Mucosa of descending colon (tissue), 3 donors: ENCODE data around the gene ATP6AP2. TPM values are rescaled to one million over a fixed set of nuclear protein-coding genes. Genes with fewer than 3 reads are reported as not detected.
A peak's percentile ranks its signal among the peaks of the same experiment; 100 is the strongest.
"Not testable (repeated sequence)": the region's sequence is repeated elsewhere in the genome, so short reads cannot be mapped to it uniquely, and the experiment has no call there.

Experiments
- ATAC-seq: fragments of 200-7000 bp; cut with Tn5 transposase; one replicate; pipeline ENCODE4 v1.9.1; 2020; ENCODE audit warnings: mild to moderate bottlenecking, moderate library complexity
- DNase-seq, 3 donors: peaks; one replicate each; pipeline ENCODE4 v3.0.0-alpha.2; 2020
- H3K36me3 ChIP-seq: fragments of 200-600 bp; one replicate; pipeline ENCODE4 v1.8.0; 2021; ENCODE audit warnings: low read depth, mild to moderate bottlenecking
- H3K4me1 ChIP-seq: fragments of 200-600 bp; one replicate; pipeline ENCODE4 v1.8.0; 2021; ENCODE audit warnings: low read depth, mild to moderate bottlenecking
- H3K4me3 ChIP-seq: fragments of 200-600 bp; one replicate; pipeline ENCODE4 v1.8.0; 2021; ENCODE audit warnings: mild to moderate bottlenecking
- H3K9me3 ChIP-seq: fragments of 200-600 bp; one replicate; pipeline ENCODE4 v1.8.0; 2021; ENCODE audit warnings: mild to moderate bottlenecking
- intact Hi-C, 2 donors: fragments of 100-400 bp; cut with DNase I in 1 of 2; cut with micrococcal nuclease in 1 of 2; formaldehyde crosslinking; loops; one replicate each; pipeline versions ENCODE4 v1.11.0 to v1.11.1; 2022; cut with DNase I, micrococcal nuclease
- total RNA-seq, 3 donors: library from RNA; stranded (reverse); fragmentation: NEBNext Ultra II Directional in 2 of 3; extraction: Animal tissue kit (Norgen Biotek cat#: 25700) in 2 of 3; gene quantifications; one replicate each; pipeline versions ENCODE4 v1.2.1 to v1.2.4, GENCODE V29; 2021 to 2023
- TF ChIP-seq, protein P1 (sequence below): fragments of 200-600 bp; IDR thresholded peaks from one replicate; pipeline ENCODE4 v1.8.0; 2022; ENCODE audit warnings: antibody characterized with exemption, mild to moderate bottlenecking
- donor health status: DM: no; HTN: no; CAD: no; lungs with moderate emphysema.
- donor health status: DM: no; HTN: no; CAD: no.
- donor health status: DM: no; HTN: yes; CAD: no.

The ATP6AP2 gene
- total RNA-seq, 3 donors from 2014 or later, result 81.1 to 94.2 (median 87.3) TPM

DNA sequence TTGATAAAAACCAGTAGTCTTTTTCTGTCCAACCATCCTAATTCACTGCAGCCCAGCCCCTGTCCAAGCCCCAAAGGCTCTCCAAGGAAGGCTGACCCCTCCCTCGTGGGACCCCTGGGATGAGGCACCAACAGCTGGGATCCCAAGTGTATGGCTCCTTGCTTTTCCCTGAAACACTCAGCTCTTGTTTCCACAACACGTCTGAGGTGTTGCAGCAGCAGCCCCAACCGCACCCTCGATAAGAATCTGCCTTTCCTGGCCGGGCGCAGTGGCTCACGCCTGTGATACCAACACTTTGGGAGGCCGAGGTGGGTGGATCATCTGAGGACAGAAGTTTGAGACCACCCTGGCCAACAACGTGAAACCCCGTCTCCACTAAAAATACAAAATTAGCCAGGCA lies 17.0 kb upstream of the ATP6AP2 start:
- TF ChIP-seq, protein P1, sequence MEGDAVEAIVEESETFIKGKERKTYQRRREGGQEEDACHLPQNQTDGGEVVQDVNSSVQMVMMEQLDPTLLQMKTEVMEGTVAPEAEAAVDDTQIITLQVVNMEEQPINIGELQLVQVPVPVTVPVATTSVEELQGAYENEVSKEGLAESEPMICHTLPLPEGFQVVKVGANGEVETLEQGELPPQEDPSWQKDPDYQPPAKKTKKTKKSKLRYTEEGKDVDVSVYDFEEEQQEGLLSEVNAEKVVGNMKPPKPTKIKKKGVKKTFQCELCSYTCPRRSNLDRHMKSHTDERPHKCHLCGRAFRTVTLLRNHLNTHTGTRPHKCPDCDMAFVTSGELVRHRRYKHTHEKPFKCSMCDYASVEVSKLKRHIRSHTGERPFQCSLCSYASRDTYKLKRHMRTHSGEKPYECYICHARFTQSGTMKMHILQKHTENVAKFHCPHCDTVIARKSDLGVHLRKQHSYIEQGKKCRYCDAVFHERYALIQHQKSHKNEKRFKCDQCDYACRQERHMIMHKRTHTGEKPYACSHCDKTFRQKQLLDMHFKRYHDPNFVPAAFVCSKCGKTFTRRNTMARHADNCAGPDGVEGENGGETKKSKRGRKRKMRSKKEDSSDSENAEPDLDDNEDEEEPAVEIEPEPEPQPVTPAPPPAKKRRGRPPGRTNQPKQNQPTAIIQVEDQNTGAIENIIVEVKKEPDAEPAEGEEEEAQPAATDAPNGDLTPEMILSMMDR, result no peak
- H3K4me1 ChIP-seq, result no peaks in the 10 kb centered on the region
- H3K36me3 ChIP-seq, result no peaks in the 10 kb centered on the region
- H3K9me3 ChIP-seq, result no peaks in the 10 kb centered on the region
- ATAC-seq (no peak), DNase-seq (no peak)
- no peak overlapping the region for H3K4me3 ChIP-seq
- intact Hi-C loops, result no loop called here

DNA sequence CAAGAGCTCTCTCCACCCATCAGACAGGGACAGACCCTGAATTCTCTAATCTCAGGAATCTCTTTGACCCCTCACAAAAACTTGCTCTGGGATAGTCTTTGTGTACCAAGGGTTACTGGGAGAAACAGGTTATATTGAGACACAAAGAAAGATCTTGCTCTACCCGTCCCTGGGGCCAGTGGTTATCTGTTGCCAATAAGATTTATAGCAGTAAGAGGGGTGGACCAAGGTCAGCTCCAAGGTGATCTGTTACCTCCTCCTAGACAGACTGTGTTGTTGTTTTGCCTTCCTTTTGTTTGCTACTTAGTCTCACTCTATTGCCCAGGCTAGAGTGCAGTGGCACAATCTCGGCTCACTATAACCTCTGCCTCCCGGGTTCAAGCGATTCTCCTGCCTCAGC lies 16.3 kb upstream of the ATP6AP2 start:
- no peaks in the 10 kb centered on the region for H3K9me3 ChIP-seq
- no peak overlapping the region for H3K4me3 ChIP-seq
- no peaks in the 10 kb centered on the region for H3K36me3 ChIP-seq
- intact Hi-C loops, result no loop called here
- ATAC-seq, result no peak
- H3K4me1 ChIP-seq, result no peaks in the 10 kb centered on the region
- no peak for DNase-seq
- TF ChIP-seq, protein P1, result no peak

DNA sequence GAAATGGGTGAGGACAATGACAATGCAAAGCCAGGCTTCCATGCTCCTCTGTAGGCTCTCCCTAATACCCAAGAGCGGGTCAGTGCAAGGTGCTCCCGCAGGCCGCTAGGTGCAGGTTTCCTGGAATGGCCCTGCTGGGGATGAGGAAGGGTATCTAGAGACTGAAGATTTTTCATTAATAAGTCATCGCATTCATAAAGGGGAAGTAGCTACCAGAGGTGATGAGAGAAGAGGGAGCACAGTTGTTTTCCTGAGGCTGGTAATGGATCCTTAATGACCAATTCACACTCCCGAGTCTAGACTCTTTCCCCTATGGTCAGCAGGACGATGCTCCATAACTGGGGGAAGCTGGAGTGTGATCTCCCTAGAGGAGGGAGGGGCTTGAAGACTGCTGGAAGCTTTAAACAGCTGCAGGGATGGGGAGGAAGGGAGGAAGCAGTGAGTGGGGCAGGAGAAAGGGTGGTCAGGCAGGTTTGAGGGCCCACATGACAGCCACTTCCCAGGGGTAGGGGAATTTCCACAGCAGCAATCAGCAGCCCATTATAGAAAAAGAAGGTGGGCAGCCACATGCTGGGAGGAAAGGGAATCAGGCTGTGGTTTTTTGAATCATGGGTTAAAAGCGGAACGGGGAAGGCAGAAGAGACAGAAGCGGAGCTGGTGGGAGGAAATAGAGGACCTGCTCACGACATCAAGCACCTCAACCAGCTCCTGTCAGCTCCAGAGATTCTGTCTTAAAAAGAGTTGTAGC lies 10.2 kb upstream of the ATP6AP2 start:
- DNase-seq (no peak), ATAC-seq (peak; percentile 14)
- intact Hi-C loops, result no loop called here
- H3K4me3 ChIP-seq, result no peak overlapping the region
- H3K9me3 ChIP-seq, result no peaks in the 10 kb centered on the region
- no peaks in the 10 kb centered on the region for H3K36me3 ChIP-seq
- no peaks in the 10 kb centered on the region for H3K4me1 ChIP-seq
- TF ChIP-seq, protein P1, result no peak

DNA sequence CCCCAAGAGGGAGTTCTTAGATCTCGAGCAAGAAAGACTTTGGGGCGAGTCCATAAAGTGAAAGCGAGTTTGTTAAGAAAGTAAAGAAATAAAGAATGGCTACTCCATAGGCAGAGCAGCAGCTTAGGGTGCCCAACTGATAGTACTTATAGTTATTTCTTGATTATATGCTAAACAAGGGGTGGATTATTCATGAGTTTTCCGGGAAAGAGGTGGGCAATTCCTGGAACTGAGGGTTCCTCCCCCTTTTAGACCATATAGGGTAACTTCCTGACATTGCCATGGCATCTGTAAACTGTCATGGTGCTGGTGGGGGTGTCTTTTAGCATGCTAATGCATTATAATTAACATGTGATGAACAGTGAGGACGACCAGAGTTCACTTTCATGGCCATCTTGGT lies 9.6 kb upstream of the ATP6AP2 start:
- H3K36me3 ChIP-seq, H3K4me3 ChIP-seq, DNase-seq, H3K4me1 ChIP-seq, H3K9me3 ChIP-seq, intact Hi-C loops, ATAC-seq: not testable (repeated sequence)

DNA sequence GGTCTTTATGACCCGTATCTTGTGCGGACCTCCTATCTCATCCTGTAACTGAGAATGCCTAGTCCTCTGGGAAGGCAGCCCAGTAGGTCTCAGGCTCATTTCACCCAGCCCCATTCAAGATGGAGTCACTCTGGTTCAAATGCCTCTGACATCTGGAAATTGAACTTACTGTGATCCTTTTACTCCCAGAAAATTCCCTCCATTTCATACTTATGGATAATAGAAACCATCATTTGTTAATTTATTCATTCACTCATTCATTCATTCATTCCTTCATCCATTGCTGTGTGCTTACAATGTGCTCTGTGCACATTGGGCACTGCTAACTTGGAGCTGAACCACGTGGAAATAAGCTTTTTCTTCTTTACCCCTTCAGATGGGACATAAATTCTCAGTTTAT lies 9.2 kb upstream of the ATP6AP2 start:
- no peak for ATAC-seq
- TF ChIP-seq, protein P1, result no peak

DNA sequence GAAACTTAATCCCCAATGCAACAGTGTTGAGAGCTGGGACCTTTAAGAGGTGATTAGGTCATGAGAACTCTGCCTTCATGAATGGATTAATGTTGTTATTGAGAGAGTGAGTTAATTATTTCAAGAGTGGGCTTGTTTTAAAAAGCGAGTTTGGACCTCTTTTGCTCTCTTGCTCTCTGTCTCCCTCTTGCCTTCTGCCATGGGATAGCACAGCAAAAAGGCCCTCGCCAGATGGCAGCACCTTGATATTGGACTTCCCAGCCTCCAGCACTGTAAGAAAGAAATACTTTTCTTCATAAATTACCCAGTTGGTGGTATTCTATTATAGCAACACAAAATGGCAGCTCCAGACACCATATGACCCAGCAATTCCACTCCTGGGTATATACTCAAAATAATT lies 7.0 kb upstream of the ATP6AP2 start:
- Histone ChIP-seq H3K9me3 (no peaks in the 10 kb centered on the region), H3K36me3 (no peaks in the 10 kb centered on the region), H3K4me3 (no peak overlapping the region), H3K4me1 (no peaks in the 10 kb centered on the region)
- ATAC-seq (peak; percentile 61), DNase-seq (no peak)
- TF ChIP-seq, protein P1, result no peak
- intact Hi-C loops, result no loop called here

More for the DNA sequence above, 9.2 kb upstream of the ATP6AP2 start:
- no peak overlapping the region for H3K4me3 ChIP-seq
- H3K36me3 ChIP-seq, result no peaks in the 10 kb centered on the region
- DNase-seq, result no peak
- intact Hi-C loops, result no loop called here
- H3K9me3 ChIP-seq, result no peaks in the 10 kb centered on the region
- H3K4me1 ChIP-seq, result no peaks in the 10 kb centered on the region

DNA sequence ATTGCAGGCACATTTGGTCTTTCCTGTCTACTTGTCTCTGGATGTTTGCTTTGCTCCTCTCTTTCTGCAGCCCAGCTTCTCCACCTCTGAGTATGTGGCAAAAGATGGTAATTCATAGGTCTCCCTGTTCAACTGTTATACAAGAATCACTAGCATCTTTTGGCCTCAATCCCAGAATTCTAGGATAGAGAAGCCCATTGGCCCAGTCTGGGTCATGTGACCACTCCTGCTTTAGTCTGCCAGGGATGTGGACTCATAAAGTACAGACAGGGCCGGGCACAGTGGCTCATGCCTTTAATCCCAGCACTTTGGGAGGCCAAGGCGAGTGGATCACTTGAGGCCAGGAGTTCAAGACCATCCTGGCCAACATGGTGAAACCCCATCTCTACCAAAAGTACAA lies 5.4 kb upstream of the ATP6AP2 start:
- H3K9me3 ChIP-seq, H3K4me1 ChIP-seq, H3K4me3 ChIP-seq, intact Hi-C loops, H3K36me3 ChIP-seq: not testable (repeated sequence)
- ATAC-seq (peak; percentile 22), DNase-seq (peak in 1 of 3 donors; percentile 22)
